B cell (primary cell): Measurements from ENCODE around the gene CAV2. TPM values are rescaled to one million over a fixed set of nuclear protein-coding genes. Genes with fewer than 3 reads are reported as not detected.

Experiments
- ATAC-seq: fragments of 200-7000 bp; cut with Tn5 transposase; one replicate; pipeline ENCODE4 v1.10.0; 2021; ENCODE audit warnings: low read depth, mild to moderate bottlenecking, moderate number of reproducible peaks, moderate library complexity
- CTCF ChIA-PET: fragments of 350-600 bp; sonication (Branson Sonifier 250); formaldehyde crosslinking; loops from one replicate; lab custom pipeline; 2021; ENCODE audit warnings: antibody characterized with exemption, inconsistent platforms; lab: Charles Lee
- POLR2A ChIA-PET: fragments of 350-600 bp; sonication (Branson Sonifier 250); formaldehyde crosslinking; loops from one replicate; lab custom pipeline; 2021; ENCODE audit warnings: antibody characterized with exemption; lab: Charles Lee
- DNase-seq: peaks from one replicate; pipeline ENCODE4 v3.0.0; 2013
- H2AFZ ChIP-seq: 2 replicates; pipeline ENCODE4 v1.6.1; 2012; ENCODE audit warnings: mild to moderate bottlenecking, low read depth, low read length; ENCODE audit not compliant: insufficient read depth, poor library complexity, severe bottlenecking
- H3K27ac ChIP-seq, 2 donors: 1 replicate in 1 of 2; 2 replicates in 1 of 2; pipeline ENCODE4 v1.5.1; 2012 to 2013; ENCODE audit warnings: low read length in 2 of 2, mild to moderate bottlenecking in 2 of 2, moderate library complexity in 1 of 2
- H3K27me3 ChIP-seq, 4 experiments: fragments of 200-600 bp in 1 of 4; sonication (generic) in 1 of 4; replicated peaks in 1 of 4; 1 replicate in 2 of 4; 2 replicates in 2 of 4; pipeline versions ENCODE4 v1.6.1 to v1.7.0; 2013 to 2016; ENCODE audit warnings: low read length in 3 of 4, mild to moderate bottlenecking in 2 of 4, mixed read lengths in 1 of 4, moderate library complexity in 1 of 4; ENCODE audit not compliant: insufficient read depth in 4 of 4, control insufficient read depth in 3 of 4; ENCODE audit errors: control extremely low read depth in 1 of 4
- H3K36me3 ChIP-seq, 2 experiments: replicated peaks in 1 of 2; 1 replicate in 1 of 2; 2 replicates in 1 of 2; pipeline versions ENCODE4 v1.6.1 to v1.7.1; 2013; ENCODE audit warnings: low read length in 1 of 2; ENCODE audit not compliant: insufficient read depth in 2 of 2, control insufficient read depth in 1 of 2; ENCODE audit errors: control extremely low read depth in 1 of 2, extremely low read depth in 1 of 2
- H3K4me1 ChIP-seq, 2 donors: fragments of 200-600 bp in 1 of 2; sonication (generic) in 1 of 2; 1 replicate in 1 of 2; 2 replicates in 1 of 2; pipeline versions ENCODE4 v1.5.1 to v1.6.1; 2013 to 2017; ENCODE audit warnings: low read length in 2 of 2; ENCODE audit not compliant: control insufficient read depth in 2 of 2, insufficient read depth in 2 of 2
- H3K4me2 ChIP-seq: replicated peaks from 2 replicates; pipeline ENCODE3; 2012; ENCODE audit warnings: mild to moderate bottlenecking, low read depth, low read length; ENCODE audit not compliant: poor library complexity, severe bottlenecking
- H3K4me3 ChIP-seq, 5 experiments: fragments of 200-600 bp in 1 of 5; sonication (generic) in 1 of 5; 1 replicate in 3 of 5; 2 replicates in 2 of 5; pipeline versions ENCODE4 v1.5.1 to v1.7.0; 2011 to 2016; ENCODE audit warnings: low read length in 4 of 5, mild to moderate bottlenecking in 4 of 5, low read depth in 2 of 5, control low read depth in 1 of 5, moderate library complexity in 1 of 5; ENCODE audit not compliant: insufficient read depth in 1 of 5; ENCODE audit errors: control extremely low read depth in 1 of 5, extremely low read depth in 1 of 5
- H3K79me2 ChIP-seq: fragments of 200-600 bp; sonication (generic); one replicate; pipeline ENCODE4 v1.6.0; 2016; ENCODE audit warnings: low read length; ENCODE audit not compliant: control insufficient read depth, insufficient read depth
- H3K9ac ChIP-seq: fragments of 200-600 bp; sonication (generic); 2 replicates; pipeline ENCODE4 v1.6.1; 2017; ENCODE audit warnings: mild to moderate bottlenecking, low read length, moderate library complexity
- H3K9me3 ChIP-seq, 3 donors: one replicate each; pipeline versions ENCODE4 v1.6.1 to v1.7.1; 2013; ENCODE audit warnings: low read length in 2 of 3; ENCODE audit not compliant: control insufficient read depth in 2 of 3, insufficient read depth in 1 of 3; ENCODE audit errors: control extremely low read depth in 1 of 3
- H4K20me1 ChIP-seq: 2 replicates; pipeline ENCODE4 v1.6.0; 2012; ENCODE audit warnings: mild to moderate bottlenecking, low read length; ENCODE audit not compliant: insufficient read depth, control insufficient read depth, poor library complexity, severe bottlenecking
- H3K27ac Mint-ChIP-seq: one replicate; pipeline ENCODE4 v1.8.0; 2021; ENCODE audit warnings: mixed read lengths
- H3K27me3 Mint-ChIP-seq: one replicate; pipeline ENCODE4 v1.8.0; 2021; ENCODE audit warnings: mixed read lengths
- H3K4me1 Mint-ChIP-seq: one replicate; pipeline ENCODE4 v1.8.0; 2021; ENCODE audit warnings: mixed read lengths
- H3K4me3 Mint-ChIP-seq: one replicate; pipeline ENCODE4 v1.8.0; 2021; ENCODE audit warnings: mixed read lengths
- H3K9me3 Mint-ChIP-seq: one replicate; pipeline ENCODE4 v1.8.0; 2022; ENCODE audit warnings: mixed read lengths; ENCODE audit not compliant: insufficient read depth
- EZH2 ChIP-seq: IDR thresholded peaks from 2 replicates; pipeline ENCODE4 v1.6.1; 2012; ENCODE audit warnings: borderline replicate concordance, low read depth, mild to moderate bottlenecking, moderate library complexity, low read length; ENCODE audit not compliant: insufficient read depth, poor library complexity, severe bottlenecking
- WGBS: methylation state at CpG from one replicate; pipeline ENCODE4 v1.1.5; 2013; ENCODE audit warnings: missing lambda C conversion rate; ENCODE audit not compliant: insufficient coverage; 5-methylcytosine and 5-hydroxymethylcytosine counted together
- intact Hi-C: fragments of 100-400 bp; cut with micrococcal nuclease; formaldehyde crosslinking; loops from one replicate; pipeline ENCODE4 v1.10.0; 2022
- polyA plus RNA-seq: library from polyadenylated mRNA; depleted of rRNA; stranded (reverse); fragments of >200 nt; gene quantifications from 2 replicates; pipeline ENCODE4 v1.2.3, GENCODE V29; 2012
- total RNA-seq, 2 donors: library from RNA; stranded (reverse); fragments of 120-200 nt in 1 of 2; gene quantifications; 1 replicate in 1 of 2; 2 replicates in 1 of 2; pipeline versions ENCODE4 v1.2.3 to v1.2.4, GENCODE V29; 2013 to 2022
- TF ChIP-seq, protein P1 (sequence below): fragments of 200-600 bp; IDR thresholded peaks from one replicate; pipeline ENCODE4 v1.8.0; 2022; ENCODE audit warnings: antibody characterized with exemption, mild to moderate bottlenecking

The CAV2 gene
- total and polyA plus RNA-seq, 2 donors (not counting 1 experiment from before 2014, with no cell fraction given) = not detected

DNA sequence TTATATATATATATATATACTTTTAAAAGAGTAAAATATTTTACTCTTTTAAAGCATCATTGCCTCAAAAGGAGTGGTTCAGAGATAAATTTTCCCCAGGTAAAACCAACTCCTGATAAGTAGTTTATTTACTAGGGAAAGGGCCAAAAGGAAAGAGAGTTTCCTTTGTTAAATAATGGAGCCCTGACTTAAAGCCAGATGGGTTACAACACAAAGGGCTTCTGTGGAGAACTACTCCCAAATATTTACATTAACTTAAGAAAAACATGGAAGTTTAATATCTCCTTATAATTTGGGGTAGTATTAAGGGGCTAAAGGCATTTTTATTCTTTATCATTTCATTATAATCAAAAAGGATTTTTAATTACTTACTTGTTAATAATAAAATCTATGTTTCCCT, 16.8 kb downstream of the CAV2 start:
- TF ChIP-seq, protein P1, sequence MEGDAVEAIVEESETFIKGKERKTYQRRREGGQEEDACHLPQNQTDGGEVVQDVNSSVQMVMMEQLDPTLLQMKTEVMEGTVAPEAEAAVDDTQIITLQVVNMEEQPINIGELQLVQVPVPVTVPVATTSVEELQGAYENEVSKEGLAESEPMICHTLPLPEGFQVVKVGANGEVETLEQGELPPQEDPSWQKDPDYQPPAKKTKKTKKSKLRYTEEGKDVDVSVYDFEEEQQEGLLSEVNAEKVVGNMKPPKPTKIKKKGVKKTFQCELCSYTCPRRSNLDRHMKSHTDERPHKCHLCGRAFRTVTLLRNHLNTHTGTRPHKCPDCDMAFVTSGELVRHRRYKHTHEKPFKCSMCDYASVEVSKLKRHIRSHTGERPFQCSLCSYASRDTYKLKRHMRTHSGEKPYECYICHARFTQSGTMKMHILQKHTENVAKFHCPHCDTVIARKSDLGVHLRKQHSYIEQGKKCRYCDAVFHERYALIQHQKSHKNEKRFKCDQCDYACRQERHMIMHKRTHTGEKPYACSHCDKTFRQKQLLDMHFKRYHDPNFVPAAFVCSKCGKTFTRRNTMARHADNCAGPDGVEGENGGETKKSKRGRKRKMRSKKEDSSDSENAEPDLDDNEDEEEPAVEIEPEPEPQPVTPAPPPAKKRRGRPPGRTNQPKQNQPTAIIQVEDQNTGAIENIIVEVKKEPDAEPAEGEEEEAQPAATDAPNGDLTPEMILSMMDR = no peak
- no peak for TF ChIP-seq EZH2
- Histone ChIP-seq H3K27ac (no peak overlapping the region), H3K36me3 (no peaks in the 10 kb centered on the region), H3K27me3 (peaks cover 0 to 13% (median 5%) of the 10 kb centered on the region in 4 experiments), H3K4me1 (peaks cover 6 to 11% of the 10 kb centered on the region in 2 donors), H3K9me3 (no peaks in the 10 kb centered on the region), H2AFZ (no peak overlapping the region), H3K4me2 (no peak overlapping the region), H3K79me2 (no peaks in the 10 kb centered on the region), H4K20me1 (no peaks in the 10 kb centered on the region), H3K9ac (no peak overlapping the region), H3K4me3 (no peak overlapping the region)
- no peak overlapping the region for H3K27ac Mint-ChIP-seq
- DNase-seq (no peak), ATAC-seq (no peak)
- CTCF ChIA-PET = interaction anchor here (2.2 kb wide), 1 partner anchor 10 kb away, joined by 8 read pairs; no protein-coding TSS in a partner anchor
- H3K4me3 Mint-ChIP-seq = no peak overlapping the region
- POLR2A ChIA-PET = no interaction called here
- intact Hi-C loops = no loop called here
- peaks cover 31% of the 10 kb centered on the region for H3K27me3 Mint-ChIP-seq
- H3K4me1 Mint-ChIP-seq = peaks cover 15% of the 10 kb centered on the region
- H3K9me3 Mint-ChIP-seq = no peaks in the 10 kb centered on the region

DNA sequence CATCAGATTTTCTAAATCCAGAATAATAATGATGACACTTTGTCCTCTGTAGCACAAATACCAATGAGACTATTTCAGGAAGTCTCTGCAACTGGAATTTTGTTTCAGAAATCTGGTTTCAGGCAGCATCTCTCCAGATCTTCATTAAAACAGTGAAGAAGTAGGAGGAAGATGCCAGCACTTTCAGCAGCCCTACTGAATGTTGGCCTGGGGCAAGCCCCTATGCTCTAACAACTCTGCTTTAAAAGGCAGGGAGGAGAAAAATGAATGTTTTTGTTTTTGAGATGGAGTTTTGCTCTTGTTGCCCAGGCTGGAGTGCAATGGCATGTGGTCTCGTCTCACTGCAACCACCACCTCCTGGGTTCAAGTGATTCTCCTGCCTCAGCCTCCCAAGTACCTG, 18.1 kb downstream of the CAV2 start:
- Histone ChIP-seq H3K9ac (no peak overlapping the region), H3K4me1 (no peaks in the 10 kb centered on the region), H3K27me3 (peaks cover 0 to 13% (median 6%) of the 10 kb centered on the region in 4 experiments), H2AFZ (no peak overlapping the region), H3K79me2 (no peaks in the 10 kb centered on the region), H3K4me2 (no peak overlapping the region), H3K4me3 (no peak overlapping the region), H4K20me1 (no peaks in the 10 kb centered on the region), H3K36me3 (no peaks in the 10 kb centered on the region), H3K27ac (no peak overlapping the region), H3K9me3 (no peaks in the 10 kb centered on the region)
- intact Hi-C loops = no loop called here
- Mint-ChIP-seq H3K27me3 (peaks cover 39% of the 10 kb centered on the region), H3K4me3 (no peak overlapping the region), H3K4me1 (peaks cover 2% of the 10 kb centered on the region), H3K9me3 (no peaks in the 10 kb centered on the region), H3K27ac (no peak overlapping the region)
- POLR2A ChIA-PET = no interaction called here
- DNase-seq (no peak), ATAC-seq (no peak)
- no peak for TF ChIP-seq EZH2
- TF ChIP-seq, protein P1 = no peak
- CTCF ChIA-PET = no interaction called here
- 100% methylated on average over 1 of the region's 1 CpG for WGBS
